HG02970 (cell line): ENCODE data around the gene TCAP.

ENCODE experiments used
- ATAC-seq: cut with Tn5 transposase; IDR thresholded peaks from one replicate; pipeline ENCODE4 v1.9.1; 2021; ENCODE audit warnings: mild to moderate bottlenecking, moderate library complexity, moderate number of reproducible peaks; ENCODE audit not compliant: unreplicated experiment, low FRiP score

The TCAP gene

DNA sequence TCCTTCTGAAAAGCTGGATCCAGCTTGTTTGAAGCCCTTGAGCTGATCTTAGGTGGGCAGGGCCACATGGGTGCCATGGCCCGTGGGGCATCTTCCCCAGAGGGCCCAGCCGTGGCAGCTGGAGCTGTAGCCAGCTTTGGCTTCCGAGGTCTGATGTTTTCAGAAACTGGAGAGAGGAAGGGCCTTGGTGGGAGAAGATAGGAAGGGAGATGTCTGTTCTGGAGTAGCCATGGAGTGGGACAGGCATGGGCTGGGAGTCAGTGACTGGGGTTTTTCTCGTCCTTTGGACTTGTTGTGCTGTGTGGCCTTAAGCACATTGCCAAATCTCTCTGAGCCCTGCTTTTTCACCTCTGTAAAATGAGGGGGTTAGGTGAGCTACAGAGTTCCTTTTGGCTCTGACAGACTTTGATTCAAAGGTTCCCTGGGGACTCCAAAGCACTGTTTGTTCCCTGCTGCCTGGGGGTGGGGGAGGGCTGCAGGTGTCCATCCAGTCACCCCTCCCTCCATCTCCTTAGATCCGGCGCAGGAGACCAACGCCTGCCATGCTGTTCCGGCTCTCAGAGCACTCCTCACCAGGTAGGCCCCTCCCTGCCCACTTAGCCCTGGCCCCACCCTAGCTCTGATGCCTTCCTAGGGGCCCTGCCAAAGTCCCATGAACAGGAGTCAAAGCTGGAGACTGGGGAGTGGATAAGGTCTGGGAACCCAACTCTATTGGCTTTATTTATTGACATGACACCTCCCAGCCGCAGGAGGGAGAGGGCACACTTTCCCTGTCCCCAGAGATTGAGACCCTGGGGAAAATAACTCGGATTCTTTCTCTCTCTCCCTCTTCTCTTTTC is 36.3 kb upstream of the TCAP start:
- ATAC-seq, result no peak

DNA sequence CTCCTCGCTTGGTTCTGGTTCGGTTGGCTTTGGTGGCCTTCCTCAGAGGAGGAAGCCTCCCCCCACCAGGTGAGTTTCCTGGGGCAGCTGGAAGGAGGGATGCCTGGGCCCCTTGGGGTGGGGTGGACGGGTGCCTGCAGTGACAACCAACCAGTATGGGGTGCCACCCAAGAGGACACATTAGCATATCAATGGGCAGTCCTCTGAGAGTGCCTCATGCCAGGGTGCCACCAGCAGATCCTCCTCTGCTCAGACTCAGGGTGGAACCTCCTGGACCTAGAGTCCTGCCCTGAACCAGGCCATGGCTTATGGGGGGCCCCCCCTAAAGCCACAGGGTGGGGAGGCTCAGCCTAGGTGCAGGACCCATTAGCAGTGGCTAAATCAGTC is 35.7 kb upstream of the TCAP start:
- no peak for ATAC-seq

- no peak for ATAC-seq
Measured at GRCh38 chr17:39629898-39630297, 35.3 kb upstream of the TCAP start.

DNA sequence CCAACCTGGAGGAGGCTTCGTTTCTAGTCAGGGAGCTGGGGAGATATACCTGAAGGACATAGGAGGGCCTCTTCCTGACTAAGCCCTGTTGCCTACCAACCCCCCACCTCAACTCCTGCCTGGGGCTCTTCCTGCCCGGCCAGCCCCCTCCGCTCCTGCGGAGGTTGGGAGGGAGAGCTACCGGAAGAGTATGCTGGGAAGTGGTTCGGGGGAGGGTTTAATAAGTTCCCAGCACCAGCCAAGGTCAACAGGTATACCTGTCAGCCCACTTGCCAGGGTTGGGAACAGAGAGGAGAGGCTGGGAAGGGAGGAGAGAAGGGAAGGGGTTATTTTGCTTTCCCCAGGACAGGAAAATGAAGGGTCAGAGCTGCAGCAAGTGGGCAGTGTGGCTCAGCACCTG is 33.7 kb upstream of the TCAP start:
- no peak for ATAC-seq

- no peak for ATAC-seq
Measured at GRCh38 chr17:39632153-39632941, 32.8 kb upstream of the TCAP start.

DNA sequence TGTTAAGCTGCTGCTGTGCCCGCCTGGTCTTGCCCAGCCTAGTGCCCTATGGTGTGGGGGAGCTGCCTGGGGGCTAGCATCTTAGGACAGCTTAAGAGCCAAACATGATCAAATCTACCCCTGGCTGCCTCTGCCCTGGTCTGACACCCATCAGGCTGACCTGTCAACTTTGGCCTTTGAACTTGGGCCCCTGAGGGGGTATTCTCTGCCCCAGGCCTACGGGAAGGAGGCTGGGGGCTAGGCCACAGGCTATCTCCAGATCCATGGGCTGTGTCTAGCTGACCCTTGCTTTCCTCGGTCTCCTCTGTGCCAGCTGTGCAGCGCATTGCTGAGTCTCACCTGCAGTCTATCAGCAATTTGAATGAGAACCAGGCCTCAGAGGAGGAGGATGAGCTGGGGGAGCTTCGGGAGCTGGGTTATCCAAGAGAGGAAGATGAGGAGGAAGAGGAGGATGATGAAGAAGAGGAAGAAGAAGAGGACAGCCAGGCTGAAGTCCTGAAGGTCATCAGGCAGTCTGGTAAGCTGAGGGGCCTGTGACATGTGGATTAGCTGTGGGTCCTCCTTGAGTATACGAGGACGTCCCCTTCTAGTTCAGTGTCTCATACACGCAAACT is 31.5 kb upstream of the TCAP start:
- ATAC-seq, result no peak

DNA sequence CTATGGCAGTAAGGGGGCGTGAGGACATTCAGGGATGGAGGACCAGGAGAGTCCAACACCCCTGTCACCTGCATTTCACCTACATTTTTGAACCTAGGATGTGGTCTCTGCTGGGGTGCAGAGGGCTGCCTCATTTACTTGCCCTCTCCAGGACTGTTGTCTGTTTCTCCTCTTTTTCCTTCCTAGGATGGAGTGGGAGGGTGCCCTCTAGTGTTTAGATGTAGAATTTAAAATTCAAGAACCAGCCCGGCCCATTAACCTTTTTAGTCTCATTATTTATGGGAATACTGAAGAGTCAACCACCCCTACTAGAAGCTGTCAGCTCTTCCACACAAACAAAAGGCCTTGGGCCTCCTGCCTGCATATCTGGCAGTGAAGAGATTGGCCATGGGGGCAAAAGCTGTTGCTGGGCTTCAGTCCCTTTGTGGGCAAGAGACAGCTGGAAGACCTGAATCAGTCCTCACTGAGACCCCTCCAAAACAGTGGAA is 30.7 kb upstream of the TCAP start:
- ATAC-seq, result no peak

GRCh38 chr17:39635614-39636176 is 29.5 kb upstream of the TCAP start:
- no peak for ATAC-seq

GRCh38 chr17:39636587-39636926 is 28.6 kb upstream of the TCAP start:
- no peak for ATAC-seq

- peak; percentile 76 for ATAC-seq
Measured at GRCh38 chr17:39636927-39637736, 28.0 kb upstream of the TCAP start, which contains the start of gene STARD3. Gene STARD3, plus strand, starts transcription at chr17:39637144. Its CDS starts 16,388 bp downstream, at chr17:39653532.

DNA sequence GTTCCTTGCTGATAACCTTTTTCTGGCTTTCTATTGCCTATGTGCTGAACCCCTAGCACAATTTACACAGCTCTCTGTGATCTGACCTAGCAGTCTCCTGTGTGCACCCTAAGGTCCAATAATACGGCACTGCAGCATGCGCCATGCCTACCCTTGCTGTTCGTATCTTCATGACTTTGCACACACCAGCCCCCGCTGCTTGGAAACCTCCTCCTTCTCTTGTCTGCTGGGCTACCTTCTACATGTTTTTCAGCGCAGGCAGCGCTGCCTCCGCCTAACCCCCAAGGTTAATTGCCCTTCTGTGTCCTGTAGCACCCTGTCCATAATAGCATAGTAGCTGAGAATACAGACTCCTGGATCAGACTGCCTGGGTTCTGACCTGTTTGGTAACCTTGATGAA is 26.8 kb upstream of the TCAP start:
- ATAC-seq, result no peak

GRCh38 chr17:39639043-39639442 is 26.1 kb upstream of the TCAP start:
- no peak for ATAC-seq

GRCh38 chr17:39639566-39640458 is 25.3 kb upstream of the TCAP start:
- no peak for ATAC-seq

GRCh38 chr17:39640591-39641031 is 24.5 kb upstream of the TCAP start:
- no peak for ATAC-seq

DNA sequence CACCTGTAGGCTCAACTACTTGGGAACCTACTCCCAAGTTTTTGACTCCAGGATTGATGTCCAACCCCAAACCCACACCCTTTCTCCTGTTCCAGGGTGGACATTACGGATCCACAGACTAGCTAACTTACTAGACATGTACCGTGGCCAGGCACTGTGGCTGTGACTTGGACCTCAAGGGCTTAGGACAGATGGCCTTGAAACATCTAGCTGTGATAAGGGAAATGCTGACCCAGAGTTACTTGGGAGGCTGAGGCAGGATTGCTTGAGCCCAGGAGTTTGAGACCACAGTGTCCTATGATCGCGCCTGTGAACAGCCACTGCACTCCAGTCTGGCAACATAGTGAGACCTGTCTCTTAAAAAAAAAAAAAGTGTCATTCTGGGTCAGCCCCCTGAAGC is 24.1 kb upstream of the TCAP start:
- no peak for ATAC-seq

DNA sequence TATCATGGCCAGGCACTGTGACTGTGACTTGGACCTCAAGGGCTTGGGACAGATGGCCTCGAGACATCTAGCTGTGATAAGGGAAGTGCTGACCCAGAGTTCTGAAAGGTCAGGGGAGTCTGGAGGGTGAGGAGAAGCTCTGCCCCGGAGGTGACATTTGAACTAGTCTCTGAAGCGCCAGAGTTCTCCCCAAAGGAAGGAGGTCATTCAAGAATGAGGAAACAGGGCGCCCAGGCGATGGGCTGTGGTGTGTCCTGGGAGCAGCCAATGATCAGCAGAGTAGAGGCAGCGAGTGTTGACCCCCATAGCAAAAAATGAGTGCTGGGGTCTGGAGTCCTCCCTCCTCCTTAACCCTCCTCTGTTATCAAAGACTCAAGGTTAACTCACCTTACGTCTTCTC is 23.3 kb upstream of the TCAP start:
- no peak for ATAC-seq

DNA sequence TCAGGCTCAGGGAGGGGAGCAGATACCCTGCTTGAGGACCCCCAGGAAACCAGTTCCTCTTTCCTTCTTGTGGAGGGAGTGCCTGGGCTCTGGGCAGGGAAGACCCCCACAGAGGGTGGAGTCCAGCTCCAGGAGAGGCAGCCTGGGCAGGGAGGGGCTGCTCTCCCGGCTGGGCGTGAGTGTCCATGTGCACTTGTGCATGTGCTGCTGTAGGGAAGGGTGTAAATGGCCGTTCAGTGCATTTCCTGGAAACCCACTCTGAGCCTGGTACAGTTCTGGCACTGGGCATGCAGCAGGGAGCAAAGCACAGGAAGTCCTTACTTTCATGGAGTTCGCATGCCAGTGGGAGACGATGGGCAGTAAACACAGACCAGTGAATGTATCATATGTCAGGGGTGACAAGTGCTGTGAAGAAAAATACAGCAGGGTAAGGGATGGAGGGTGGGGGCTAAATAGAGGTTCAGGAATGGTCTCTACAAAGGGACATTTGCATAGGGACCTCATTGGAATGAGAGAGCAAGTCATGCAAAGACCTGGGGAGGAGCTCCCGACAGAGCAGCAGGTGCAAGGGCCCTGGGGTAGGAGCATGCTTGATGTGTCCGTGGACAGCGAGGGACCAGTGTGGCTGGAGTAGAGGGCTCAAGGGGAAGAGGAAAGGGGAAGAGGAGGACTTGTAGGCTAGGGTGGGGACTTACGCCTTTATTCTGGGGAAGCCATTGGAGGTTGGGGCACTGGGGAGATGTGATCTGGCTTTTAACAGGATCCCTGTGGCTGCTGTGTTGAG is 22.7 kb upstream of the TCAP start:
- ATAC-seq, result no peak

- ATAC-seq, result no peak
Measured at GRCh38 chr17:39643271-39643670, 21.9 kb upstream of the TCAP start.
